Activated CD4-positive, alpha-beta T cell treated with anti-CD3 and anti-CD28 coated beads for 36 hours (primary cell): Measurements from ENCODE around the gene COA8. TPM values are rescaled to one million over a fixed set of nuclear protein-coding genes. Genes with fewer than 3 reads are reported as not detected.

Experiments used
- ATAC-seq: fragments of 200-7000 bp; cut with Tn5 transposase; one replicate; pipeline ENCODE4 v1.10.0; 2021; ENCODE audit warnings: mild to moderate bottlenecking, moderate library complexity
- CTCF ChIA-PET: fragments of 350-600 bp; sonication (Branson Sonifier 250); formaldehyde crosslinking; loops from one replicate; lab custom pipeline; 2021; ENCODE audit warnings: antibody characterized with exemption; lab: Charles Lee
- POLR2A ChIA-PET: fragments of 350-600 bp; sonication (Branson Sonifier 250); formaldehyde crosslinking; loops from one replicate; lab custom pipeline; 2021; ENCODE audit warnings: antibody characterized with exemption, inconsistent platforms; lab: Charles Lee
- DNase-seq: peaks from one replicate; pipeline ENCODE4 v3.0.0-alpha.2; 2020
- H3K27ac Mint-ChIP-seq: one replicate; pipeline ENCODE4 v1.8.0; 2021; ENCODE audit warnings: mixed read lengths
- H3K27me3 Mint-ChIP-seq: one replicate; pipeline ENCODE4 v1.8.0; 2021; ENCODE audit warnings: mixed read lengths
- H3K36me3 Mint-ChIP-seq: one replicate; pipeline ENCODE4 v1.8.0; 2021; ENCODE audit warnings: low read depth, mixed read lengths
- H3K4me1 Mint-ChIP-seq: one replicate; pipeline ENCODE4 v1.8.0; 2021; ENCODE audit warnings: mixed read lengths
- H3K4me3 Mint-ChIP-seq: one replicate; pipeline ENCODE4 v1.8.0; 2021; ENCODE audit warnings: mild to moderate bottlenecking, moderate library complexity, mixed read lengths
- H3K9me3 Mint-ChIP-seq: one replicate; pipeline ENCODE4 v1.8.0; 2021; ENCODE audit warnings: low read depth, mixed read lengths
- intact Hi-C, 2 experiments: fragments of 100-400 bp; cut with DNase I in 1 of 2; cut with micrococcal nuclease in 1 of 2; formaldehyde crosslinking; loops; one replicate each; pipeline versions ENCODE4 v1.14.2 to v1.15.1; 2022 to 2024; cut with DNase I, micrococcal nuclease
- total RNA-seq, 2 experiments: library from RNA; stranded (reverse); gene quantifications; one replicate each; pipeline ENCODE4 v1.2.3, GENCODE V29; 2021

The COA8 gene
- total RNA-seq, 2 experiments from 2014 or later = 39.6 to 41.7 TPM

DNA sequence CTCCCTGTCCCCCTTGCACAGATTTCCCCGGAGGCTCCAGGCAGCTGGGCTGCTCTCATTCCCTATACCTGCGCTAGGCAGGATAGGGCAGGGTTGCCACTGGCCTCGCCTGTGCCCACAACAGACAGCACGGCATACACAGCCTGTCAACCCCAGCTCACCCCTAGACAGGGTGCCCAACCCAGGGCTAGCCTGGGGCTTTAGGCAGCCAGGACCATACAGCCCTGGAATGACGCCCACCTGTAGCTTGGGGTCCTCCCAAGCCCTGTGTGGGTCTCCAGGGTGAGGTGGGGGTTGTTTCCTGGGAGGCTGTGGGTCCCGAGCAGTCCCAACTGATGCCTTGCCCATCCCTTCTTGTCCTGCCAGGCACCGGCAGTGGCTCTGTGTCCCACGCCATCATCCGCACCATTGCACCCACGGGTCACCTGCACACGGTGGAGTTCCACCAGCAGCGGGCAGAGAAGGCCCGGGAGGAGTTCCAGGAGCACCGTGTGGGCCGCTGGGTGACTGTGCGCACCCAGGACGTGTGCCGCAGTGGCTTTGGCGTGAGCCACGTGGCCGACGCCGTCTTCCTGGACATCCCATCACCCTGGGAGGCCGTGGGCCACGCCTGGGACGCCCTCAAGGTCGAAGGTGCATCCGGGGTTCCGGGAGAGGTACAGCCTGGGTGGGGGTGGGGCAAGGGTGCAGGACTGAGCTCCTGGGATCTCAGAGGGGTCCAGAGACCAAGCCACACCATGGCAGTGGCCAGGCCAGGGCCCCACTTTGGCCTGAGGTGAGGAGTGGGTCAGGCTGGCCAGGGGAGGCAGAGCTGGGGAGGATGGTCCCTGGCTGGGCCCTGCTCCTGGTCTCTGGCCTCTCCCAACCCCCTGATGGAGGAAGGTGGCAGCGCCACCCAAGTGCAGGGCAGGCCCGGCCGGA, 30.3 kb upstream of the COA8 start:
- no peaks in the 10 kb centered on the region for H3K27me3 Mint-ChIP-seq

DNA sequence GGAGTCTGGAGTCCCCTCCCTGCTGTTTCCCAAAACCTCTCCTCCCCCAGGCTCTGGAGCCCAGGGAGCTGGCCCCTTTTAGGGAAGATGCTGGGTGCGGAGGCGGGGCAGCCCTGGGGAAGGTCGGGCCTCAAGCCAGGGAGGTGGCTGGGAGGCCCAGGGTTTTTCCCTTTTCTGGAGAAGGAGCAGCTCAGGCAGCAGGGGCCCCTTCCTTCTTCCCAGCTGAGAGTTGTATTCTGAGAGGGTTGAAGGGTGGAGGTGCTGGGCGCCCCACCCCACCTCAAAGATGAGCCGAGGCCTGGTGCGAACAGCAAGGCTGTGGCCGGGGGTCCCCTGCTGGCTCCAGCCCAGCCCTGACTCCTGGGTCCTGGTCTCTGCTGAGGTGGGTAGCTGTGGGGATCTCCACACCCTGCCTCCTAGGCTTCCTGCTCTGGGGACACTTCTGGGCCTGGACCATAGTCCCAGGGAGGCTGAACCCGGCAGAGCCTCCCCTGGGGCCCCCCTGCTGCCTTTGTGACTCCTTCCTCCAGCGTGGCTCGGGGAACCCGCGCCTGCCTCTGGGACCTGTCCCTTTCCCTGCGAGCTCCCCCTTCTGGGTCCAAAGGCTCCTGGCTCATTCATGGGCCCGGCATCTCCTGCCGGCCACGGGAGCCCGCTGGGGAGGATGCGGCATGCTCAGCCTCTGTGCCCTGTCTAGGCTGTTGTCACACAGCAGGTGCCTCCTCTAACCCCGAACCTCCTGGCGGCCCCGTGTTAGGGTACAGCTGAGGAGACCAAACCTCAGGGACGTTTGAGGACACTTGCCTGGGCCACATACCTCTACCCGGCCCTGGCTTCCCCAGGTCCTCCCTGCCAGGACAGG, 29.4 kb upstream of the COA8 start:
- Mint-ChIP-seq H3K9me3 (no peaks in the 10 kb centered on the region), H3K27me3 (no peaks in the 10 kb centered on the region), H3K27ac (no peak overlapping the region), H3K36me3 (peaks cover 11% of the 10 kb centered on the region), H3K4me3 (no peak overlapping the region), H3K4me1 (peaks cover 22% of the 10 kb centered on the region)
- ChIA-PET CTCF (no interaction called here), POLR2A (interaction anchor here (0.8 kb wide), 1 partner anchor 10 kb away, joined by 3 read pairs; no protein-coding TSS in a partner anchor)
- ATAC-seq = no peak
- intact Hi-C loops = no loop called here
- no peak for DNase-seq

More for the DNA sequence above, 30.3 kb upstream of the COA8 start:
- Mint-ChIP-seq H3K4me1 (peaks cover 28% of the 10 kb centered on the region), H3K4me3 (no peak overlapping the region), H3K9me3 (no peaks in the 10 kb centered on the region), H3K36me3 (peaks cover 11% of the 10 kb centered on the region), H3K27ac (no peak overlapping the region)
- intact Hi-C loops = no loop called here
- ChIA-PET CTCF (no interaction called here), POLR2A (no interaction called here)
- DNase-seq (no peak), ATAC-seq (no peak)

DNA sequence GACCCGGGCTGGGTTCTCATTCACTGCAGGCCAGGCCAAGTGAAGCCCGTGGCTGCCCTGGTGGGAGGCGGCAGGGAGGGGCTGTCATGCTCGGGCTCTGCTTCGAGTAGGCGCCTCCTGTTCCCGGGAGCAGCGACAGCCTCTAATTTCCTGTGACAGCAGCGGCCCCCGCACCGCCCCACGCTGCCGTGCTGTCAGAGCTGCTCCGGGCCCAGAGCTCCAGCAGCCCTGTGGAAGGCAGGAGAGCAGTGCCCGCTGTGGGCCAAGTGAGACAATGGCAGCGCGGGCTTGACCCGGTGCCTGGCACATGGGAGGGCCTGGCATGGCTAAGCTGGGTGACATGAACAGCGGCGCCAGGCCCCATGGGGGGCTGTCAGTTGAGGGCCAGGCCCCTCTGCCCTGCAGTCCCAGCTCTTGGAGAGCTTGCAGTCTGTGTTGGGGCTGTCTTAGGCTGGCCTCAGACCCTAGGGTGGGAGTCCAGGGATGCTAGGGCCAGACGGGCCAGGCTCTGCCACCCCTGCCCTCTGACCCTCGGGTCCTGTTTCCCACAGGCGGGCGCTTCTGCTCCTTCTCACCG, 28.7 kb upstream of the COA8 start:
- Mint-ChIP-seq H3K27ac (no peak overlapping the region), H3K9me3 (no peaks in the 10 kb centered on the region), H3K27me3 (no peaks in the 10 kb centered on the region), H3K4me1 (peaks cover 19% of the 10 kb centered on the region), H3K4me3 (no peak overlapping the region), H3K36me3 (peaks cover 11% of the 10 kb centered on the region)
- DNase-seq (no peak), ATAC-seq (no peak)
- intact Hi-C loops = no loop called here
- CTCF ChIA-PET = no interaction called here
- POLR2A ChIA-PET = interaction anchor here (0.5 to 0.8 kb wide), 3 partner anchors 10 to 31 kb away, joined by 3 to 5 read pairs (median 3); no protein-coding TSS in a partner anchor

DNA sequence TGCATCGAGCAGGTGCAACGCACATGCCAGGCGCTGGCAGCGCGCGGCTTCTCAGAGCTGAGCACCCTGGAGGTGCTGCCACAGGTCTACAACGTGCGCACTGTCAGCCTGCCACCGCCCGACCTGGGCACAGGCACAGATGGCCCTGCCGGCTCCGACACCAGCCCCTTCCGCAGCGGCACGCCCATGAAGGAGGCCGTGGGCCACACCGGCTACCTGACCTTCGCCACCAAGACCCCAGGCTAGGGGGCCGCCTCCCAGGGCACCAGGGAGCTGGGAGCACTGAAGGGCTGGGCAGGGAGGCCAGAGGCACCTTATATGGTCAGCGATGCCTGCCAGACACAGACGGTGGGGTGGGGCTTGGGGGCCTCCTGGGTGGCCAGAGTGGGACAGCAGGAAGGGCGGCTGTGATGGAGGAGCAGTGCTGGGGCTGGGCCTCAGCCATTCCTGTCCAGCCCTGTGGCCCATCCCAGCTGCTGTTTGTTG, 28.1 kb upstream of the COA8 start:
- ChIA-PET POLR2A (interaction anchor here (0.5 to 0.7 kb wide), 2 partner anchors 11 to 30 kb away, joined by 3 to 5 read pairs; no protein-coding TSS in a partner anchor), CTCF (interaction anchor here (1.4 kb wide), 1 partner anchor 16 kb away, joined by 5 read pairs; no protein-coding TSS in a partner anchor)
- intact Hi-C loops = no loop called here
- ATAC-seq = no peak
- no peak overlapping the region for H3K4me3 Mint-ChIP-seq
- no peaks in the 10 kb centered on the region for H3K9me3 Mint-ChIP-seq
- peaks cover 19% of the 10 kb centered on the region for H3K4me1 Mint-ChIP-seq
- no peak overlapping the region for H3K27ac Mint-ChIP-seq
- no peak for DNase-seq
- no peaks in the 10 kb centered on the region for H3K27me3 Mint-ChIP-seq
- H3K36me3 Mint-ChIP-seq = peaks cover 9% of the 10 kb centered on the region

DNA sequence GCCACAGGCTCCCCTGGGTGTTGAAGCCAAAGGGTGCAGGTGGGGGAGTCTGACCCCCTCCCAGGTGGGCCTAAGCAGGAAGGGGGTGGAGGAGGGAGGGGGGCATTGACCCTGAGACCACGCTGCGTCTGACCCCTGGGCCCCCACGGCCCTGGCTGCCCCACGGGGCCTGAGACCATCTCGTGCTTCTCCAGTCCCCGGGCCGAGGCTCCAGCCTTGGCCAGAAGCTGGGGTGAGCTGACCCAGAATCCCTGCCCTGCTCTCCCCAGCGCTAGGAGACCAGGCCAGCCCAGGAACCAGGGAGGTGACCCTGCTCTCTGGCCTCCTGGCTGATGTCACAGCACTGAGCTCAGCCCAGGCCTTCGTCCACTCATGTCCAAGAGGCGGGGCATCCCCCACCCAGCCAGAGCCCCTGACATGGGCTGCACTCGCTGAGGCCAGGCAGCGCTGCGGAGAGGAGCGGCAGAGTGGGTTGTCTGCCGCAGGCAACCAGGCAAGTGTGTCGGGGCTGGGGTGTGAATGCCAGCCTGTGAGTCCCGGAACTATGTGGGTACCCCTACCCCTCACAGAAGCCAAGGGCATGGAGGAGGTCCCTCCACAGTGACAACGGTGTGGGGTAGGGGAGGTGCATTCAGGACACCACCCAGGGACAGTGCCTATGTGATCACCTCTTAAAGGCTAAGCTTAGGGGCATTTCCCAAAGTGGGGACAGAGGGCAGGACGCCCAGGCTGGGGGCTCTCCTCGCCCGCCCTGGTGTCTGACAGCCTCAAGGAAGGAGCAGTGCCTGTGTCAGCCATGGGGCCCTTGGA, 27.5 kb upstream of the COA8 start:
- H3K4me3 Mint-ChIP-seq = no peak overlapping the region
- intact Hi-C loops = no loop called here
- no peak overlapping the region for H3K27ac Mint-ChIP-seq
- H3K27me3 Mint-ChIP-seq = no peaks in the 10 kb centered on the region
- ATAC-seq (no peak), DNase-seq (no peak)
- no peaks in the 10 kb centered on the region for H3K9me3 Mint-ChIP-seq
- peaks cover 6% of the 10 kb centered on the region for H3K36me3 Mint-ChIP-seq
- CTCF ChIA-PET = interaction anchor here (1.4 kb wide), 1 partner anchor 17 kb away, joined by 5 read pairs; no protein-coding TSS in a partner anchor
- POLR2A ChIA-PET = no interaction called here
- peaks cover 13% of the 10 kb centered on the region for H3K4me1 Mint-ChIP-seq

DNA sequence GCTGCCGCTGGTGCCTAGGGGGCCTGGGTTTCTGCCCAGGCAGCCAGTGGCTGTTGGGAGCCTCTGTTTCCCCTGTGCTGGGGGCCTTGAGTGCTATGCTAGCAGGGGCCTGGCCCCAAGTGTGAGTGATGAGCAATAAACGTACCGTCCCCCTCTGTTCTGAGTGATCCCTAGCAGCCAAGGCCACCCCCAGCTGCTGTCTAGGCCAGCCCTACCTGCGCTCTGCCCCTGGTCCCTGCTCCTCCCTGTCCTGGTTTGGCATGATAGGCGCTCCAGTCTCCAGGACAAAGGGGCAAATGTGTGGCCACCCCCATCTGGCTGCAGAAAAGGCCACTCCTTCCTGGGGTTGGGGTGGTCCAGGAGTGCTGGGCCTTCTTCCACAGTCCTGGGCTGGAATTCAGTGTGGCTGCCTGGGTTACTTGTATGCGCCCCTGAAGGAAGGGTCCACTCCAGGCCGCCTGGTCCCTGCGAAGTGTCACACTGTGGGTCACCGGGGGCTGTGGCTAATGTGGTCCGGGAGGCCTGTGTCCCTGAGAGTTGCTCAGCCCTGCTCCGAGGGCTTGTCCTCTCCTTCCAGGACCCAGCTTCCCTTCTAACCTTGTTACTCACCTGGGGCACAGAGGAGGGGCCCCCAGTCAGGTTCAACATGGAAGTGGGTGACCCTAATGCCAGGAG, 26.7 kb upstream of the COA8 start:
- H3K36me3 Mint-ChIP-seq = peaks cover 4% of the 10 kb centered on the region
- intact Hi-C loops = no loop called here
- H3K4me3 Mint-ChIP-seq = no peak overlapping the region
- H3K27ac Mint-ChIP-seq = no peak overlapping the region
- no peak for DNase-seq
- no peak for ATAC-seq
- peaks cover 6% of the 10 kb centered on the region for H3K4me1 Mint-ChIP-seq
- no peaks in the 10 kb centered on the region for H3K27me3 Mint-ChIP-seq
- no peaks in the 10 kb centered on the region for H3K9me3 Mint-ChIP-seq
- CTCF ChIA-PET = interaction anchor here (1.4 kb wide), 1 partner anchor 17 kb away, joined by 5 read pairs; no protein-coding TSS in a partner anchor
- POLR2A ChIA-PET = no interaction called here

DNA sequence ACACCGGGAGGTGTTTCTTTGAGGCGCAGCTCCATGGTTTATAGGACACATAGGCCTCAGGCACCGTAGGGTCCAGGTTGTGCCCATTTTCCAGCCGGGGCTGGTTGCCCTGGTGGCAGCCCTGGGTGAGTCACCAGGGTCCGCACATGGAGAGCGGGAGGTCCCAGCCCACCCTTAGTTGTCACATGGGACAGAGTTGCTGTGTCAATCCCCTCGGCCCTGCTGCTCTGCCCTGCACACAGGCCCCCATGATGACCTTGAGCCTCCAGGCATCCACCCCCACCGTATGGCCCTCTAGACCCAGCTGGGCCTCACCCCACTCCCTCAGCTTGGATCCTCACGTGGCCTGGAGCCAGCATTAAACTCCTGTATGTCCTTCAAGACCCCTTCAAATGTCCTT, 26.1 kb upstream of the COA8 start:
- POLR2A ChIA-PET = interaction anchor here (0.7 kb wide), 1 partner anchor 53 kb away, joined by 3 read pairs; no protein-coding TSS in a partner anchor
- peaks cover under 1% of the 10 kb centered on the region for H3K36me3 Mint-ChIP-seq
- no peak overlapping the region for H3K4me3 Mint-ChIP-seq
- no peaks in the 10 kb centered on the region for H3K9me3 Mint-ChIP-seq
- H3K27ac Mint-ChIP-seq = no peak overlapping the region
- no peak for DNase-seq
- CTCF ChIA-PET = no interaction called here
- peaks cover under 1% of the 10 kb centered on the region for H3K4me1 Mint-ChIP-seq
- no peaks in the 10 kb centered on the region for H3K27me3 Mint-ChIP-seq
- no peak for ATAC-seq
- intact Hi-C loops = no loop called here

DNA sequence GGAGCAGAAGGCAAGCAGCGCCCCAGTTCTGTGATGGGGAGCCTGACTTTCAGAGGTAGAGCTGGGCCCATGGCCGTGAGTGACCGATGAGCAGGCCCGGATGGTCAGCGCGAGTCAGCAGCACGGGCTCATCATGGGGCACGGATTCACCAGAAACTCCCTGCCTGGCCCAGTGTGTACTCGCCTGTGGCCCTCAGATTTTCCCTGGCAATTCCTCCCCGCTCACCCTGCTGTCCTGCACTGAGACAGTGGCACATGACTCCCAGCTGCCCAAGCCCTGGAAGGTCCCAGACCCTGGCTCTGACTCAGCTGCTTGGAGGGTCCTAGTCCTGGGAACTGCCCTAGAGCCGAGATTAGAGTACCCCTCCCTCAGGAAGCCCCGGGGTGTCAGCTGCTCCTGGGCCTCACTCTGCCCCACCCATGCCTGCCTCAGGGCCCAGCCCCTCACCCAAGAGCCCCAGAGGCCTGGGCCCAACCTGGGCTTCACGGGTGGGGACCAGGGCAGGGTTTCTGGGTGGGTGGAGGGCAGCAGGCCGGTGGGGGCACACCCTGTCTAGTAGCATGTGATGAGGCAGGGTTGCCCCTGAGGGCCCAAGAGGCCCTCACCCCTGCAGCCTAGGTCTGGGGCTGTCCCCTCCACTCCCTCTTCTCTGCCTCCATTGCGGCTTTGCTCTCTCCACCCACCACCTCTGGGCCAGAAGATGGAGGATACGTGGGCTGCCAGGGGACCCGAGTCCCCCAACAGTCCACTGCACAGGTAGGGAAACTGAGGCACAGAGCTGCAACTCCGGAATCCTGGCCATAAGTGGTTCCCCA, 25.4 kb upstream of the COA8 start:
- no peaks in the 10 kb centered on the region for H3K27me3 Mint-ChIP-seq
- no peak overlapping the region for H3K27ac Mint-ChIP-seq
- intact Hi-C loops = no loop called here
- H3K9me3 Mint-ChIP-seq = no peaks in the 10 kb centered on the region
- ChIA-PET POLR2A (interaction anchor here (0.7 kb wide), 1 partner anchor 52 kb away, joined by 3 read pairs; no protein-coding TSS in a partner anchor), CTCF (no interaction called here)
- H3K4me1 Mint-ChIP-seq = no peaks in the 10 kb centered on the region
- H3K4me3 Mint-ChIP-seq = no peak overlapping the region
- ATAC-seq (no peak), DNase-seq (no peak)
- H3K36me3 Mint-ChIP-seq = no peaks in the 10 kb centered on the region

DNA sequence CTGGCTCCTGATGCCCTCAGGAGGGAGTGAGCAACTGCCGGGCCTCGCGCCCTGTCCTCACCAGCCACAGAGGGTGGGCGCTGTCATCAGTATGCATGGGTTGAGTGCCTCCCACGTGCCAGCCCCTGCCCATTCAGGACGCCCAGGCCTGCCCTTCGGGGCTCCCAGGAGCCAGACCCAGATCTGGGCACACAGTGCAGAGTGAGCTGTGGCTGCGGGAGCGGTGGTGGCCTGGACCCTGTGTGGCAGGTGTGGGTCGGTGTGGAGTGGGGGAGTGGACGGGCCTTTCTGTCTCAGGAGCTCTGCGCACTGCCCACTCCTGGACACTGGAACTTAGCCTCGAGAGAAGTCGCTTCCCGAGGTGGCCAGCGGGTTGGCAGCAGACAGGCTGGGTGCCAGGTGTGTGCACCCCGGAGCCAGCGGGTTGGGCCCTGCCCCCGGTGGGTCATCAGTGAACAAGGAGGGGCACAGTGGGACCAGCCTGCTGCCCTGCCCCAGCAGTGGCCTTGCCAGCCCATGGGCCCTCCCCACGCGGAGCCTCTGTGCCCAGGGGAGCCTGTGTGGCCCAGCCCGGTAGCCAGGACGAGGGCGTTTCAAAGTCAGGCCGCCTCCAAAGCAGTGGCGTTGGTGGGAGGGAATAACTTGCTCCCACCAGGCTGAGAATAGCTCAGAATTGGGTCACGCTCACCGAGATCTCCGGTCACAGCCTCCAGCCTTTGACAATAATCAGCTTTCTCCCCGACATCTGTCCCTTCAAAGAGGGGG, 24.3 kb upstream of the COA8 start:
- H3K9me3 Mint-ChIP-seq = no peaks in the 10 kb centered on the region
- DNase-seq = no peak
- CTCF ChIA-PET = interaction anchor here (0.7 kb wide), 1 partner anchor 1220 kb away, joined by 3 read pairs; no protein-coding TSS in a partner anchor
- H3K36me3 Mint-ChIP-seq = no peaks in the 10 kb centered on the region
- no peaks in the 10 kb centered on the region for H3K27me3 Mint-ChIP-seq
- H3K27ac Mint-ChIP-seq = no peak overlapping the region
- ATAC-seq = no peak
- POLR2A ChIA-PET = no interaction called here
- no peaks in the 10 kb centered on the region for H3K4me1 Mint-ChIP-seq
- intact Hi-C loops = no loop called here
- H3K4me3 Mint-ChIP-seq = no peak overlapping the region
